ENCODE results near the gene SOST. TPM values are rescaled to one million over a fixed set of nuclear protein-coding genes. Genes with fewer than 3 reads are reported as not detected.
"Not testable (repeated sequence)": the region's sequence is repeated elsewhere in the genome, so short reads cannot be mapped to it uniquely, and the experiment has no call there.

Gene SOST
- not detected for polyA plus RNA-seq

GRCh38 chr17:43758497-43759174, at the start of gene SOST:
SOST (minus strand) TSS chr17:43758791; CDS start chr17:43758741, 50 bp downstream.
- 80 to 88% (median 83%) methylated on average over 24 of the region's 24 CpGs for WGBS, 3 donors
- H3K27ac ChIP-seq (ENCODE audit: low read depth, low read length), result no peak within 1 kb of the TSS

GRCh38 chr17:43808076-43808475, 49.5 kb upstream of the SOST start:
- no peak overlapping the region for H3K27ac ChIP-seq (ENCODE audit: low read depth, low read length)
- 82 to 90% (median 83%) methylated on average over 4 of the region's 4 CpGs for WGBS, 3 donors

DNA sequence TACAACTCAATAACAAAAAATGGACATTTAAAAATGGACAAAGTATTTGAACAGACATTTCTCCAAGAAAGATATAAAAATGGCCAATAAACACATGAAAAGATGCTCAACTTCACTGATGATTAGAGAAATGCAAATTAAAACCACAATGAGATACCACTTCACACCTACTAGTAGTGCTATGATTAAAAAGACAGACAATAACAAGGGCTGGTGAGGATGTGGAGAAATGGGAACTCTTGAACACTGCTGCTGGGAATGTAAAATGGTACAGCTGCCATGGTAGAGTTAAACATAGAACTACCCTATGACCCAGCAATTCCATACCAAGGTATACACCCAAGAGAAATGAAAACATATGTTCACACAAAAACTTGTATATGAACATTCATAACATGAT, 46.5 kb upstream of the SOST start:
- no peak overlapping the region for H3K27ac ChIP-seq (ENCODE audit: low read depth, low read length)

- H3K27ac ChIP-seq (ENCODE audit: low read depth, low read length), result no peak overlapping the region
- 70 to 75% (median 72%) methylated on average over 4 of the region's 4 CpGs for WGBS, 3 donors
Measured at GRCh38 chr17:43803758-43804157, 45.2 kb upstream of the SOST start.

GRCh38 chr17:43801844-43802243, 43.3 kb upstream of the SOST start:
- 74 to 85% (median 82%) methylated on average over 3 of the region's 3 CpGs for WGBS, 3 donors
- no peak overlapping the region for H3K27ac ChIP-seq (ENCODE audit: low read depth, low read length)

DNA sequence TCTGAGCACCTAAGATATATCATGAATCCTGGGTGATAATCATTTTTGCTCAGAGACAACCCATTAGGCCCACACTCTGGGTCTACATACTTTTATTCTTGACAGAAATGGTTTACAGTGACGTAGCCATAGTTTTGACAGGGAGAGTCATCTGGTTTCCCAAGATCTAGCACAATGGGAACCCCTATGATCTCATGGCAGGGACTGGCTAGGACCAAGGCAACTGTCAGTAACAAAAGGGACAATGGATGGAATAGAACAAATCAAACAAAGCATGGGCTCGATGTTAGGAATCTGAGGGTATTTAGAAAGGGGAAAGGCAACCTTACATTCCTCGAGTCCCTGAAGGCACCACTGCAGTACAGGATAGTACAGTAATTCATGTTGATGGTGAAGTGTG, 42.1 kb upstream of the SOST start:
- 90 to 95% (median 95%) methylated on average over 3 of the region's 3 CpGs for WGBS, 3 donors
- H3K27ac ChIP-seq (ENCODE audit: low read depth, low read length), result no peak overlapping the region

DNA sequence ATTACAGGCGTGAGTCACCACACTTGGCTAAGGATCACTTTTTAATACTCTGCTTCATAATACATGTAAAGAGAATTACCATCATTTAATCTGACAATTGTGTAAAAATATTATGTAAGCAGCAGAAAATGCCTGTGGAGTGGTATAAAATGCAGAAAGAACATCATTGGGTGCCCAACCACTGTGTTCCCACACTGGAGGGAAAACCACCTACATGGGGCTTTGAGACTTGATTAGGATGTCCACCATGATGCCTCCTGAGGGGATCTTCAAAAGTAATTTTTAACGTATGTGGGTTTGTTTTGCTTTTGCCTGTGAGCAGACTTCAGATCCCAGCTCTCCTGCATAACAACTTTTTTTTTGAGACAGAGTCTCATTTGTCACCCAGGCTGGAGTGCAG, 40.5 kb upstream of the SOST start:
- no peak overlapping the region for H3K27ac ChIP-seq (ENCODE audit: low read depth, low read length)
- 84 to 90% (median 86%) methylated on average over 2 of the region's 2 CpGs for WGBS, 3 donors

DNA sequence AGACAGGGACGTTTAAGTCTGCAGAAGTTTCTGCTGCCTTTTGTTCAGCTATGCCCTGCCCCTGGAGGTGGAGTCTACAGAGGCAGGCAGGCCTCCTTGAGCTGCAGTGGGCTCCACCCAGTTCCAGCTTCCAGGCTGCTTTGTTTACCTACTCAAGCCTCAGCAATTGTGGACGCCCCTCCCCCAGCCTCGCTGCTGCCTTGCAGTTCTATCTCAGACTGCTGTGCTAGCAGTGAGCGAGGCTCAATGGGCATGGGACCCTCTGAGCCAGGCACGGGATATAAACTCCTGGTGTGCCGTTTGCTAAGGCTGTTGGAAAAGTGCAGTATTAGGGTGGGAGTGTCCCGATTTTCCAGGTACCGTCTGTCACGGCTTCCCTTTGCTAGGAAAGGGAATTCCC, 39.4 kb upstream of the SOST start:
- not testable (repeated sequence) for H3K27ac ChIP-seq (ENCODE audit: low read depth, low read length)
- 79 to 92% (median 83%) methylated on average over 8 of the region's 9 CpGs for WGBS, 3 donors

DNA sequence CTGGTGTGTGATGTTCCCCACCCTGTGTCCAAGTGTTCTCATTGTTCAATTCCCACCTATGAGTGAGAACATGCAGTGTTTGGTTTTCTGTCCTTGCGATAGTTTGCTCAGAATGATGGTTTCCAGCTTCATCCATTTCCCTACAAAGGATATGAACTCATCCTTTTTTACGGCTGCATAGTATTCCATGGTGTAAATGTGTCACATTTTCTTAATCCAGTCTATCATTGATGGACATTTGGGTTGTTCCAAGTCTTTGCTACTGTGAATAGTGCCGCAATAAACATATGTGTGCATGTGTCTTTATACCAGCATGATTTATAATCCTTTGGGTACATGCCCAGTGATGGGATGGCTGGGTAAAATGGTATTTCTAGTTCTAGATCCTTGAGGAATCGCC, 34.1 kb upstream of the SOST start:
- 86 to 96% (median 93%) methylated on average over 4 of the region's 4 CpGs for WGBS, 3 donors
- H3K27ac ChIP-seq (ENCODE audit: low read depth, low read length), result not testable (repeated sequence)

GRCh38 chr17:43791589-43791988, 33.0 kb upstream of the SOST start:
- 18 to 27% (median 21%) methylated on average over 3 of the region's 3 CpGs for WGBS, 3 donors
- H3K27ac ChIP-seq (ENCODE audit: low read depth, low read length), result no peak overlapping the region

DNA sequence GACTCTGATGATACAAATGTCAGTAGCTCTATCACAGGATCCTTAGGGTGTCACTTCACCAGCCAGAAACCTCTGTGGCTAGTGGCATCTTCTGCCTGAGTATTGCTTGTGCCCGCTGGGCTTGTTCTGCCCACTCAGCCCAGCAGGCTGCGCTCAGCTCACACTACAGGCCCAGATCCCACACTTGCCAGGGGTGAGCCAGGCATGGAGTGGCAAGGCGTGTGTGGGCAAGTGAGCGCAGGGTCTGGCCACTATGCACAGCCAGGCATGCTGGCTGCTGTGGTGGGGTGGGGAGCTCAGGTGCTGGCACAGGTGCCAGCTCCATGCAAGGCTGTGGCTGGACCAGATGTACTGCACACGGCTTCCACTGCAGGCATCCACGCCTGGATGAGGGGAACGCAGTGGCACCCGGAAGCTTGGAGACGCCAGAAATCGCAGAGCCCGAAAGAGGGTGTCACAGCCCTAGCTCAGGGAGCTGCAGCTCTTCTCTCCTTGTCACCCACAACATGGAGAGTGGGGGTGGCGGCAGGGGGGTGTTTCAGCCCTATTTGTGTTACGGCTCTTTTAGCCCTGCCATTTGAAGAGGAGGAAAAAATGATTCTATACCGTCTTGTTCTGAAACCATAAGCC, 31.8 kb upstream of the SOST start:
- H3K27ac ChIP-seq (ENCODE audit: low read depth, low read length), result no peak overlapping the region
- 85 to 92% (median 88%) methylated on average over 14 of the region's 14 CpGs for WGBS, 3 donors

GRCh38 chr17:43789482-43789881, 30.9 kb upstream of the SOST start:
- 81 to 94% (median 90%) methylated on average over 1 of the region's 1 CpG for WGBS, 3 donors
- H3K27ac ChIP-seq (ENCODE audit: low read depth, low read length), result no peak overlapping the region

- WGBS, 3 donors, result 82 to 85% (median 83%) methylated on average over 5 of the region's 5 CpGs
- H3K27ac ChIP-seq (ENCODE audit: low read depth, low read length), result no peak overlapping the region
Measured at GRCh38 chr17:43788540-43788939, 29.9 kb upstream of the SOST start.

DNA sequence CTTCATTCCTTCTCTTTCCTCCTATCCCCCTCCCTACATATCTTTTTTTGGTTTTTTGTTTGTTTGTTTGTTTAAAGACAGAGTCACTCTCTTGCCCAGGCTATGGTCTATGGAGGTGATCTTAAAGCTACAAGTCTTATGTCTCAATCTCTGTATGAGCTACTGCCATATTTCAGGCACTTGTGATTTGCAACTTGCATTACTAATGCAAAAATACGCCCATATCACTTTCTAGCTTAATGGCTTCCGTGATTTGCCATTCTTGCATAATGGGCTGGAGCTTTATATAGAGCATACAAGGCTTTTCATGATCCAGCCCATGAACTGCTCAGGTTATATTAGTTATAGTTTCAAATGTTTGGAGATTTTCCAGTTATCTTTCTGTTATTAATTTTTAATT, 29.1 kb upstream of the SOST start:
- no peak overlapping the region for H3K27ac ChIP-seq (ENCODE audit: low read depth, low read length)
- WGBS, 3 donors, result 62 to 78% (median 71%) methylated on average over 2 of the region's 2 CpGs

DNA sequence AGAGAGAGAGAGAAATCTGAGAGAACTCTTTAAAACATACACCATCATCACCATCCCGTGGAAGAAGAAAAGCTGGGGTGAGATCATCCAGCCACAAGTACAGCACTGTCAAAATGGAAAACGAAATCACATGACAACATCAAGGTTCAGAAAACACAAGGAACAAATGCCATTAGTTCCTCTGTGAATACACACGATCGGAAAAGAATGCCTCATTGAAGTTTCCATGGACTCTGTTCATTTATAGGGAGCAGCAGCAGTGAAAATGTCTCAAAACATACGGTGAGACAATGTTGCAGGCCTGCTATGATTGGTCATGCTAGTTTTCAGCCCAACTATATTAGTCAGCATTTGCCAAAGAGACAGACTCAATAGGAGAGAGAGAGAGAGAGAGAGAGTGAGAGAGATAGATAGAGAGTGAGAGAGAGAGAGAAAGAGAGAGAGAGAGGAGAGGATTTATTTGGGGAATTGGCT, 26.1 kb upstream of the SOST start:
- 68 to 79% (median 76%) methylated on average over 5 of the region's 5 CpGs for WGBS, 3 donors
- H3K27ac ChIP-seq (ENCODE audit: low read depth, low read length), result no peak overlapping the region

- WGBS, 3 donors, result 63 to 67% (median 67%) methylated on average over 2 of the region's 2 CpGs
- no peak overlapping the region for H3K27ac ChIP-seq (ENCODE audit: low read depth, low read length)
Measured at GRCh38 chr17:43784068-43784467, 25.5 kb upstream of the SOST start.

DNA sequence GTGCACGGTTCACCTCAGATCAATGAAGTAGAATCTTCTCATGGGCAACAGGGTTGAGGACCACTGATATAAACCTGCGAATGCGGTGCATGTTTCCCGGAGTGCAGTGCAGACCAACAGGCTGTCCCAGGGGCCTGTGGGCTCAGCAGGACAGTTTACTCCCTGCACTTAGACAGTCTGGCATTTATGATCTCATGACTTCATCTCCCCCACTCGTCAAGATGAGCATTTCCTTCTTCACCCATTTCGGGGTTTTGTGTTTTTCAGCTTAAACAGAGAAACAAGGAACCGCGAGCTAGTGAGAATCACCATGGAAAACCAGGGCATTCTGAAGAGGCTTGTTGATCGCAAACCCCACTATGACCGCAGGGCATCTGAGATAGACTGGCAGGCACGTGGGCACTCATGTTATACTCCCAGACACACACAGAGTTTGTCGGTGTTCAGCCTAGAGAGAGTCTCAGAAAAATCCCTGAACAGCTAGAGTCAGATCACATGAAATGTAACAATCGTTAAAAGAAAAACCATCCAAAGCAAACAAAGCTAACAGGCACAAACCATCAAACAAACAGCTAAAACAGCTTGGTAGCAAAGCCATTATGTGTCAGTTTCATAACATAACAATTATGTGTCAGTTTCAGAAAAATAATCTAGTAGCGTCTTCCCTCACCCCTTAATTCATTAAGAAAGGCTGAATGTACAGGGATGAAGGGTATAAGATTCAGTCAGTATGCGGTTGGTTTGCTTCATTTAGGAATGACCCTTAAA, 24.5 kb upstream of the SOST start:
- WGBS, 3 donors, result 82 to 83% (median 83%) methylated on average over 15 of the region's 15 CpGs
- H3K27ac ChIP-seq (ENCODE audit: low read depth, low read length), result no peak overlapping the region

GRCh38 chr17:43780135-43780534, 21.5 kb upstream of the SOST start, which contains the start of gene CFAP97D1:
CFAP97D1 (plus strand) TSS chr17:43780435; CDS start chr17:43780463, 28 bp downstream.
- H3K27ac ChIP-seq (ENCODE audit: low read depth, low read length), result no peak within 1 kb of the TSS
- 41 to 56% (median 48%) methylated on average over 7 of the region's 7 CpGs for WGBS, 3 donors
